Mammary epithelial cell (primary cell): ENCODE data around the gene CRKL.

Experiments
- EZH2 ChIP-seq: IDR thresholded peaks from 2 replicates; pipeline ENCODE4 v1.6.1; 2012; ENCODE audit warnings: low read length, inconsistent platforms, borderline replicate concordance
- TF ChIP-seq, protein P1 (sequence below), 2 donors: IDR thresholded peaks in 1 of 2; conservative IDR thresholded peaks in 1 of 2; 2 replicates each; pipeline ENCODE4 v1.5.1; 2011 to 2012; ENCODE audit warnings: inconsistent platforms in 2 of 2, low read length in 2 of 2, mild to moderate bottlenecking in 2 of 2, control low read depth in 1 of 2, low read depth in 1 of 2; ENCODE audit not compliant: insufficient read depth in 1 of 2; ENCODE audit errors: extremely low read depth in 1 of 2

DNA sequence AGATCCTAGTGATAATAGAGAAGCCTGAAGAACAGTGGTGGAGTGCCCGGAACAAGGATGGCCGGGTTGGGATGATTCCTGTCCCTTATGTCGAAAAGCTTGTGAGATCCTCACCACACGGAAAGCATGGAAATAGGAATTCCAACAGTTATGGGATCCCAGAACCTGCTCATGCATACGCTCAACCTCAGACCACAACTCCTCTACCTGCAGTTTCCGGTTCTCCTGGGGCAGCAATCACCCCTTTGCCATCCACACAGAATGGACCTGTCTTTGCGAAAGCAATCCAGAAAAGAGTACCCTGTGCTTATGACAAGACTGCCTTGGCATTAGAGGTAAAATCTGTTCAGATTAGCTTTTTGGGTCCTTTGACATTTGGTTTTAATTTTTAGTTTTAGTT, 16.7 kb downstream of the CRKL start:
- TF ChIP-seq EZH2 = no peak
- TF ChIP-seq, protein P1, sequence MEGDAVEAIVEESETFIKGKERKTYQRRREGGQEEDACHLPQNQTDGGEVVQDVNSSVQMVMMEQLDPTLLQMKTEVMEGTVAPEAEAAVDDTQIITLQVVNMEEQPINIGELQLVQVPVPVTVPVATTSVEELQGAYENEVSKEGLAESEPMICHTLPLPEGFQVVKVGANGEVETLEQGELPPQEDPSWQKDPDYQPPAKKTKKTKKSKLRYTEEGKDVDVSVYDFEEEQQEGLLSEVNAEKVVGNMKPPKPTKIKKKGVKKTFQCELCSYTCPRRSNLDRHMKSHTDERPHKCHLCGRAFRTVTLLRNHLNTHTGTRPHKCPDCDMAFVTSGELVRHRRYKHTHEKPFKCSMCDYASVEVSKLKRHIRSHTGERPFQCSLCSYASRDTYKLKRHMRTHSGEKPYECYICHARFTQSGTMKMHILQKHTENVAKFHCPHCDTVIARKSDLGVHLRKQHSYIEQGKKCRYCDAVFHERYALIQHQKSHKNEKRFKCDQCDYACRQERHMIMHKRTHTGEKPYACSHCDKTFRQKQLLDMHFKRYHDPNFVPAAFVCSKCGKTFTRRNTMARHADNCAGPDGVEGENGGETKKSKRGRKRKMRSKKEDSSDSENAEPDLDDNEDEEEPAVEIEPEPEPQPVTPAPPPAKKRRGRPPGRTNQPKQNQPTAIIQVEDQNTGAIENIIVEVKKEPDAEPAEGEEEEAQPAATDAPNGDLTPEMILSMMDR (conservative IDR thresholded peaks at IDR 0.05 in 1 of 2, IDR thresholded peaks at IDR 0.05 in 1 of 2; ENCODE audit: extremely low read depth in 1 of 2, insufficient read depth in 1 of 2, low read depth in 1 of 2, low read length in 2 of 2) = no peak
